C1 segment of cervical spinal cord (tissue), 14 donors: ENCODE results near the gene SURF1.
"Not testable (repeated sequence)": the region's sequence is repeated elsewhere in the genome, so short reads cannot be mapped to it uniquely, and the experiment has no call there.

ENCODE experiments used
- DNase-seq, 14 donors: peaks; one replicate each; lab custom pipeline; 2025; lab: John Stamatoyannopoulos, UW

SURF1 gene

GRCh38 chr9:133356391-133357091 is at the start of gene SURF1, which contains the start of gene SURF2:
Gene SURF1, minus strand, starts transcription at chr9:133356487. Its CDS starts 34 bp downstream, at chr9:133356453.
Gene SURF2, plus strand, starts transcription at chr9:133356550. Its CDS starts 43 bp downstream, at chr9:133356593.
- DNase-seq: peak in 13 of 14 donors; percentile 35 to 87 (median 65)

GRCh38 chr9:133405508-133406438 is 49.5 kb upstream of the SURF1 start:
- no peak for DNase-seq

- no peak for DNase-seq
Measured at GRCh38 chr9:133404454-133405002, 48.2 kb upstream of the SURF1 start.

GRCh38 chr9:133403766-133404453 is 47.6 kb upstream of the SURF1 start:
- DNase-seq: no peak

GRCh38 chr9:133402689-133403088 is 46.4 kb upstream of the SURF1 start:
- no peak for DNase-seq

GRCh38 chr9:133401588-133401987 is 45.3 kb upstream of the SURF1 start:
- no peak for DNase-seq

- DNase-seq: no peak
Measured at GRCh38 chr9:133400292-133400691, 44.0 kb upstream of the SURF1 start.

GRCh38 chr9:133397895-133398294 is 41.6 kb upstream of the SURF1 start:
- no peak for DNase-seq

- no peak for DNase-seq
Measured at GRCh38 chr9:133397370-133397769, 41.1 kb upstream of the SURF1 start.

GRCh38 chr9:133396952-133397351 is 40.7 kb upstream of the SURF1 start:
- DNase-seq: no peak

GRCh38 chr9:133394687-133395271 is 38.5 kb upstream of the SURF1 start:
- DNase-seq: no peak

GRCh38 chr9:133393399-133393798 is 37.1 kb upstream of the SURF1 start:
- DNase-seq: no peak

GRCh38 chr9:133392308-133392707 is 36.0 kb upstream of the SURF1 start:
- DNase-seq: not testable (repeated sequence)

- DNase-seq: not testable (repeated sequence)
Measured at GRCh38 chr9:133391449-133391848, 35.2 kb upstream of the SURF1 start.

- DNase-seq: no peak
Measured at GRCh38 chr9:133390713-133391112, 34.4 kb upstream of the SURF1 start.

- no peak for DNase-seq
Measured at GRCh38 chr9:133389562-133389961, 33.3 kb upstream of the SURF1 start.

- DNase-seq: no peak
Measured at GRCh38 chr9:133389025-133389557, 32.8 kb upstream of the SURF1 start.

- no peak for DNase-seq
Measured at GRCh38 chr9:133387680-133388079, 31.4 kb upstream of the SURF1 start.

GRCh38 chr9:133386338-133386737 is 30.1 kb upstream of the SURF1 start:
- DNase-seq: no peak

- no peak for DNase-seq
Measured at GRCh38 chr9:133385452-133385851, 29.2 kb upstream of the SURF1 start.

- no peak for DNase-seq
Measured at GRCh38 chr9:133384736-133385321, 28.5 kb upstream of the SURF1 start.
